Endothelial cell of umbilical vein (primary cell): ENCODE results near the gene PIK3C2G. TPM values are rescaled to one million over a fixed set of nuclear protein-coding genes. Genes with fewer than 3 reads are reported as not detected.

Experiments used
- BruUV-seq: library from RNA; stranded (reverse); fragments of 400-500 nt; replicated peaks from 2 replicates; lab custom pipeline; 2021; lab: Mats Ljungman, UMichigan
- CTCF ChIA-PET: fragments of 300-600, 350-600 bp; sonication (Branson Sonifier 250); formaldehyde crosslinking; loops from one replicate; lab custom pipeline; 2021; ENCODE audit warnings: antibody characterized with exemption, inconsistent platforms; lab: Charles Lee
- POLR2A ChIA-PET: fragments of 300-600, 350-600 bp; sonication (Branson Sonifier 250); formaldehyde crosslinking; loops from one replicate; lab custom pipeline; 2021; ENCODE audit warnings: antibody characterized with exemption, inconsistent platforms; lab: Charles Lee
- DNase-seq: peaks from one replicate; pipeline ENCODE4 v3.0.0-alpha.2; 2011; ENCODE audit warnings: low read depth, low spot score
- FAIRE-seq: peaks from 2 replicates; lab custom pipeline; 2011; peaks lifted over from hg19 to GRCh38; lab: Jason Lieb, UNC
- H2AFZ ChIP-seq: 2 replicates; pipeline ENCODE4 v1.6.0; 2012; ENCODE audit warnings: low read depth, low read length, control low read depth, inconsistent platforms
- H3K27ac ChIP-seq: 2 replicates; pipeline ENCODE4 v1.5.1; 2011; ENCODE audit warnings: low read depth, mild to moderate bottlenecking, control low read depth, low read length, moderate library complexity; ENCODE audit not compliant: insufficient read depth
- H3K27me3 ChIP-seq, 2 experiments: 2 replicates each; pipeline versions ENCODE4 v1.6.0 to v1.6.1; 2011; ENCODE audit warnings: low read length in 2 of 2, mixed read lengths in 1 of 2; ENCODE audit not compliant: control insufficient read depth in 2 of 2, insufficient read depth in 2 of 2
- H3K36me3 ChIP-seq, 2 experiments: 2 replicates in 1 of 2; 3 replicates in 1 of 2; pipeline ENCODE4 v1.5.1; 2011; ENCODE audit warnings: low read length in 2 of 2, mild to moderate bottlenecking in 1 of 2, moderate library complexity in 1 of 2; ENCODE audit not compliant: control insufficient read depth in 2 of 2, insufficient read depth in 2 of 2; ENCODE audit errors: extremely low read depth in 1 of 2
- H3K4me1 ChIP-seq: 3 replicates; pipeline ENCODE4 v1.5.1; 2011; ENCODE audit warnings: mild to moderate bottlenecking, low read length; ENCODE audit not compliant: control insufficient read depth, insufficient read depth; ENCODE audit errors: extremely low read depth
- H3K4me2 ChIP-seq: 2 replicates; pipeline ENCODE4 v1.6.1; 2011; ENCODE audit warnings: low read length, control low read depth, mixed read lengths; ENCODE audit not compliant: insufficient read depth
- H3K4me3 ChIP-seq, 3 experiments: fragments of 200-600 bp in 1 of 3; sonication (generic), shearing (Covaris generic) in 1 of 3; replicated peaks in 1 of 3; 2 replicates each; pipeline ENCODE4 v1.5.1; 2011 to 2016; ENCODE audit warnings: control low read depth in 3 of 3, low read length in 3 of 3, mild to moderate bottlenecking in 2 of 3, inconsistent platforms in 1 of 3, low read depth in 1 of 3, moderate library complexity in 1 of 3; ENCODE audit not compliant: insufficient read depth in 1 of 3
- H3K79me2 ChIP-seq: 2 replicates; pipeline ENCODE4 v1.6.0; 2012; ENCODE audit warnings: low read length, inconsistent platforms; ENCODE audit not compliant: control insufficient read depth, insufficient read depth
- H3K9ac ChIP-seq: replicated peaks from 2 replicates; pipeline ENCODE3; 2011; ENCODE audit warnings: low read length, control low read depth; ENCODE audit not compliant: insufficient read depth; ENCODE audit errors: extremely low read depth
- H3K9me1 ChIP-seq: replicated peaks from 3 replicates; pipeline ENCODE4 v1.6.0; 2011; ENCODE audit warnings: mild to moderate bottlenecking, low read length; ENCODE audit not compliant: control insufficient read depth, insufficient read depth; ENCODE audit errors: extremely low read depth
- H3K9me3 ChIP-seq: replicated peaks from 2 replicates; pipeline ENCODE4 v1.5.1; 2012; ENCODE audit warnings: low read length, inconsistent platforms; ENCODE audit not compliant: control insufficient read depth, insufficient read depth
- H4K20me1 ChIP-seq: replicated peaks from 2 replicates; pipeline ENCODE3; 2011; ENCODE audit warnings: mild to moderate bottlenecking, low read length; ENCODE audit not compliant: control insufficient read depth, insufficient read depth; ENCODE audit errors: extremely low read depth
- CTCF ChIP-seq, 2 donors: IDR thresholded peaks; 1 replicate in 1 of 2; 2 replicates in 1 of 2; pipeline ENCODE4 v1.5.1; 2011; ENCODE audit warnings: low read length in 2 of 2, mild to moderate bottlenecking in 2 of 2, moderate library complexity in 2 of 2, control low read depth in 1 of 2, inconsistent platforms in 1 of 2, low read depth in 1 of 2; ENCODE audit not compliant: insufficient read depth in 1 of 2; ENCODE audit errors: extremely low read depth in 1 of 2
- EZH2 ChIP-seq: IDR thresholded peaks from 2 replicates; pipeline ENCODE4 v1.6.1; 2012; ENCODE audit warnings: borderline replicate concordance, low read depth, mild to moderate bottlenecking, moderate library complexity, low read length, inconsistent platforms; ENCODE audit not compliant: severe bottlenecking
- FOS ChIP-seq: IDR thresholded peaks from 2 replicates; pipeline ENCODE4 v1.6.1; 2011; ENCODE audit warnings: mild to moderate bottlenecking, low read length, moderate library complexity, borderline replicate concordance; ENCODE audit not compliant: insufficient read depth
- GATA2 ChIP-seq: IDR thresholded peaks from 2 replicates; pipeline ENCODE4 v1.7.0; 2011; ENCODE audit warnings: low read depth, mild to moderate bottlenecking, moderate library complexity, mixed read lengths, low read length; ENCODE audit not compliant: insufficient read length, insufficient read depth
- JUN ChIP-seq: IDR thresholded peaks from 2 replicates; pipeline ENCODE4 v1.6.1; 2011; ENCODE audit warnings: borderline replicate concordance, low read depth; ENCODE audit not compliant: insufficient read length, insufficient read depth
- MAX ChIP-seq: IDR thresholded peaks from 2 replicates; pipeline ENCODE4 v1.6.1; 2011; ENCODE audit not compliant: insufficient read depth, insufficient read length
- MYC ChIP-seq: IDR thresholded peaks from one replicate; pipeline ENCODE4 v1.6.1; 2011; ENCODE audit warnings: mild to moderate bottlenecking, low read depth, low read length
- POLR2A ChIP-seq: IDR thresholded peaks from 2 replicates; pipeline ENCODE4 v1.6.1; 2012; ENCODE audit warnings: low read depth, mild to moderate bottlenecking, control low read depth, low read length
- POLR2AphosphoS5 ChIP-seq: IDR thresholded peaks from 2 replicates; pipeline ENCODE4 v1.6.1; 2012; ENCODE audit warnings: low read depth, mild to moderate bottlenecking, control low read depth, low read length, moderate library complexity; ENCODE audit not compliant: insufficient read depth
- dilution Hi-C: fragments of 300-500 bp; cut with MboI; formaldehyde crosslinking; loops from one replicate; pipeline ENCODE4 v1.15.0; 2019; ENCODE audit warnings: low sequenced_read_pairs; ENCODE audit not compliant: extremely low pct_ligation_motif_present
- intact Hi-C: fragments of 100-400 bp; cut with micrococcal nuclease; formaldehyde crosslinking; loops from one replicate; pipeline ENCODE4 v1.10.0; 2022
- polyA plus RNA-seq, 4 experiments: library from polyadenylated mRNA; depleted of rRNA in 3 of 4; stranded (reverse) in 3 of 4; unstranded in 1 of 4; fragments of >200 nt; gene quantifications; 2 replicates each; pipeline versions ENCODE4 v1.2.1 to v1.2.3, GENCODE V29; 2011 to 2012; ENCODE audit warnings: missing spikeins in 1 of 4
- total RNA-seq: library from RNA; stranded (reverse); gene quantifications from 2 replicates; pipeline ENCODE4 v1.2.3, GENCODE V29; 2021

The PIK3C2G gene
- total and polyA plus RNA-seq, 2 donors (not counting 3 experiments of a cell fraction or from before 2014, with no cell fraction given): not detected

- Histone ChIP-seq H3K4me3 (no peak overlapping the region), H3K27ac (no peak overlapping the region), H3K4me1 (no peaks in the 10 kb centered on the region), H3K9ac (no peak overlapping the region), H3K9me3 (no peaks in the 10 kb centered on the region), H3K27me3 (no peaks in the 10 kb centered on the region), H3K79me2 (no peaks in the 10 kb centered on the region), H4K20me1 (no peaks in the 10 kb centered on the region), H3K9me1 (no peaks in the 10 kb centered on the region), H3K4me2 (no peak overlapping the region), H2AFZ (no peak overlapping the region), H3K36me3 (no peaks in the 10 kb centered on the region)
- DNase-seq (no peak), FAIRE-seq (no peak)
- ChIA-PET POLR2A (no interaction called here), CTCF (no interaction called here)
- no TSS peak for BruUV-seq
- no peak for TF ChIP-seq JUN
- no peak for TF ChIP-seq POLR2AphosphoS5
- no peak for TF ChIP-seq GATA2
- TF ChIP-seq FOS: no peak
- TF ChIP-seq MYC: no peak
- TF ChIP-seq POLR2A: no peak
- TF ChIP-seq EZH2: no peak
- TF ChIP-seq MAX: no peak
- no peak for TF ChIP-seq CTCF (IDR thresholded peaks at IDR 0.05; ENCODE audit: extremely low read depth in 1 of 2, insufficient read depth in 1 of 2, low read depth in 1 of 2, low read length in 2 of 2)
- intact Hi-C loops (no loop called here), dilution Hi-C loops (no loop called here)
Observed at GRCh38 chr12:18612971-18613370, 351.7 kb downstream of the PIK3C2G start.
